ENCODE data around the gene DNAAF9.

DNA sequence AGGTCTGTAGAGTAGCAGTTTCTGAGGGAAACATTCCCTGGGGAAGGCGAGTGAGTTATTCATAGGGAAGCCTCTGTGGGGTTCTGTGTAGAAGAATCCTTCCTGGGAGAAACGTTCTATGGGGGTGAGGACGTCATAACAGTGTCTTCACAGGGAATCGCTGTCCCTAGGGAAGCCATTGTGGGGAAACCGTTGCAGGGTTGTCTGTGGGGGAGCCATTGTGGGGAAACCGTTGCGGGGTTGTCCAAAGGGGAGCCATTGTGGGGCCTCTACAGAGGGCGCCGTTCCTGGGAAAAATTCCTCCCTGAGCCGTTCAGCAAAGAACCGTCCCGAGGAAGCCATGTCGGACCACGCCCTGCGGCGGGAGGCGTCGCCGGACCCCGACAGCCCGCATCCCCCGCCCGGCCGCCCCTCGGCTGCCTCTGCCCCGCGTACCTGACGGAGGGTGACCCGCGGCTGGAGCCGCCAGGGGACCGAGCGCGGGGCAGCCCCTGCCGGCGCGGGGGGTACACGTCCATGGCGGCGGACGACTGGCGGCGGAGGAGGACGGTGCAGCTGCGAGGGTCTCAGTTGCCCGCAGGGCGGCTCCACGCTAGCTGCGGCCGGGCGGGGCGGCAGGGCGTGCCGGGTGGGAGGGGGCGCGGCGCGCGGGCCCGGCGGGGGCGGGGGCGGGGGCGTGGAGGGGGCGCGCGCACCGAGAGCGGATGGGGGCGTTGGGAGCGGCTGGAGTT lies at the start of gene DNAAF9:
- TF ChIP-seq, protein P1, sequence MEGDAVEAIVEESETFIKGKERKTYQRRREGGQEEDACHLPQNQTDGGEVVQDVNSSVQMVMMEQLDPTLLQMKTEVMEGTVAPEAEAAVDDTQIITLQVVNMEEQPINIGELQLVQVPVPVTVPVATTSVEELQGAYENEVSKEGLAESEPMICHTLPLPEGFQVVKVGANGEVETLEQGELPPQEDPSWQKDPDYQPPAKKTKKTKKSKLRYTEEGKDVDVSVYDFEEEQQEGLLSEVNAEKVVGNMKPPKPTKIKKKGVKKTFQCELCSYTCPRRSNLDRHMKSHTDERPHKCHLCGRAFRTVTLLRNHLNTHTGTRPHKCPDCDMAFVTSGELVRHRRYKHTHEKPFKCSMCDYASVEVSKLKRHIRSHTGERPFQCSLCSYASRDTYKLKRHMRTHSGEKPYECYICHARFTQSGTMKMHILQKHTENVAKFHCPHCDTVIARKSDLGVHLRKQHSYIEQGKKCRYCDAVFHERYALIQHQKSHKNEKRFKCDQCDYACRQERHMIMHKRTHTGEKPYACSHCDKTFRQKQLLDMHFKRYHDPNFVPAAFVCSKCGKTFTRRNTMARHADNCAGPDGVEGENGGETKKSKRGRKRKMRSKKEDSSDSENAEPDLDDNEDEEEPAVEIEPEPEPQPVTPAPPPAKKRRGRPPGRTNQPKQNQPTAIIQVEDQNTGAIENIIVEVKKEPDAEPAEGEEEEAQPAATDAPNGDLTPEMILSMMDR (IDR thresholded peaks at IDR 0.05 in 4 of 5, conservative IDR thresholded peaks at IDR 0.05 in 1 of 5), result peak; percentile 41 to 66 (median 51)
- TF ChIP-seq POLR2A (IDR thresholded peaks at IDR 0.05), result no peak

Measured in gastrocnemius medialis (tissue), 4 donors.